Heart left ventricle (tissue), 16 donors: ENCODE results near the gene CDC123. TPM values are rescaled to one million over a fixed set of nuclear protein-coding genes. Genes with fewer than 3 reads are reported as not detected.
A peak's percentile ranks its signal among the peaks of the same experiment; 100 is the strongest.

ENCODE experiments used
- ATAC-seq, 4 donors: fragments of 200-7000 bp; cut with Tn5 transposase; one replicate each; pipeline ENCODE4 v1.9.1; 2020 to 2022; ENCODE audit warnings: moderate library complexity in 4 of 4, mild to moderate bottlenecking in 3 of 4, moderate number of reproducible peaks in 1 of 4
- DNase-seq, 5 donors: peaks; one replicate each; pipeline ENCODE4 v3.0.0-alpha.2; 2020
- H3K27ac ChIP-seq, 12 donors: fragments of 200-600 bp; sonication (generic) in 4 of 12; one replicate each; pipeline versions ENCODE4 v1.5.0 to v1.8.0; 2016 to 2022; ENCODE audit warnings: mild to moderate bottlenecking in 2 of 12
- H3K27me3 ChIP-seq, 9 donors: fragments of 200-600 bp; sonication (generic) in 2 of 9; one replicate each; pipeline versions ENCODE4 v1.5.1 to v1.8.0; 2016 to 2022; ENCODE audit warnings: mild to moderate bottlenecking in 3 of 9
- H3K36me3 ChIP-seq, 9 donors: fragments of 200-600 bp; sonication (generic) in 2 of 9; one replicate each; pipeline versions ENCODE4 v1.5.0 to v1.8.0; 2018 to 2022; ENCODE audit warnings: mild to moderate bottlenecking in 2 of 9
- H3K4me1 ChIP-seq, 12 donors: fragments of 200-600 bp; sonication (generic) in 4 of 12; one replicate each; pipeline versions ENCODE4 v1.5.0 to v1.8.0; 2016 to 2022; ENCODE audit warnings: mild to moderate bottlenecking in 3 of 12
- H3K4me3 ChIP-seq, 12 donors: fragments of 200-600 bp; sonication (generic) in 4 of 12; one replicate each; pipeline versions ENCODE4 v1.5.0 to v1.8.0; 2017 to 2022; ENCODE audit warnings: mild to moderate bottlenecking in 9 of 12, moderate library complexity in 4 of 12
- H3K9me3 ChIP-seq, 12 donors: fragments of 200-600 bp; sonication (generic) in 4 of 12; one replicate each; pipeline versions ENCODE4 v1.5.0 to v1.8.0; 2016 to 2022; ENCODE audit warnings: mild to moderate bottlenecking in 1 of 12
- CTCF ChIP-seq, 12 donors: fragments of 200-600 bp; sonication (generic) in 4 of 12; IDR thresholded peaks; one replicate each; pipeline versions ENCODE4 v1.5.0 to v1.8.0; 2018 to 2022; ENCODE audit warnings: antibody characterized with exemption in 12 of 12, mild to moderate bottlenecking in 5 of 12
- POLR2A ChIP-seq, 2 donors: fragments of 450-650 bp; IDR thresholded peaks; one replicate each; pipeline ENCODE4 v1.6.1; 2017; ENCODE audit warnings: antibody characterized with exemption in 2 of 2, mild to moderate bottlenecking in 2 of 2, moderate library complexity in 2 of 2
- WGBS, 4 donors: extraction: QIAGEN DNeasy Blood & Tissue Kit in 2 of 4; methylation state at CpG; one replicate each; pipeline versions ENCODE4 v1.1.5 to v1.1.7; 2013 to 2018; 5-methylcytosine and 5-hydroxymethylcytosine counted together
- intact Hi-C, 10 donors: fragments of 100-400 bp; cut with DNase I; formaldehyde crosslinking; loops; one replicate each; pipeline versions ENCODE4 v1.11.1 to v1.14.2; 2022
- polyA plus RNA-seq, 2 donors: library from polyadenylated mRNA; stranded (reverse); fragments of 200-250 nt; gene quantifications; one replicate each; pipeline ENCODE4 v1.2.3, GENCODE V29; 2013
- total RNA-seq, 9 donors: library from RNA; depleted of rRNA in 2 of 9; stranded (reverse); fragments of >200 nt in 2 of 9; fragmentation: NEBNext Ultra II Directional in 3 of 9; extraction: Animal tissue kit (Norgen Biotek cat#: 25700) in 3 of 9; gene quantifications; one replicate each; pipeline versions ENCODE4 v1.1.0 to v1.2.4, GENCODE V29; 2016 to 2023
- donor health status: ischemic (EF 13 %, LVEDD 7.1; RV severe dilation, severe dysfunction).
- donor health status: healthy with polysubstance abuse.
- donor health status: DM: no; HTN: yes; CAD: no.
- donor health status: DM: no; HTN: no; CAD: no.
- donor health status: ischemic (EF 25% LVEDD 6.9; RV normal size, moderate dysfunction).
- donor health status: ischemic (EF 25% LVEDD 5.7; RV mildly dilated, moderate dysfunction).
- donor health status: healthy.
- donor health status: DM: yes; HTN: yes; CAD: no.
- donor health status: ischemic (EF 35%, LVEDD 5.7; RV mildly dilated, moderate dysfunction).
- donor health status: nonischemic (EF 11% LVEDD 7.7; RV severe dilation, severe dysfunction).
- donor health status: DM: yes; HTN: yes; CAD: no.
- donor health status: PGD.
- donor health status: ischemic (EF 29% LVEDD 5.4; RV normal size, mild dysfunction).
- donor health status: nonischemic (EF 23%, LVEDD 6.1; RV moderate dilation, normal function).

Gene CDC123
- total and polyA plus RNA-seq, 11 donors: 21.9 to 66.3 (median 52.7) TPM

DNA sequence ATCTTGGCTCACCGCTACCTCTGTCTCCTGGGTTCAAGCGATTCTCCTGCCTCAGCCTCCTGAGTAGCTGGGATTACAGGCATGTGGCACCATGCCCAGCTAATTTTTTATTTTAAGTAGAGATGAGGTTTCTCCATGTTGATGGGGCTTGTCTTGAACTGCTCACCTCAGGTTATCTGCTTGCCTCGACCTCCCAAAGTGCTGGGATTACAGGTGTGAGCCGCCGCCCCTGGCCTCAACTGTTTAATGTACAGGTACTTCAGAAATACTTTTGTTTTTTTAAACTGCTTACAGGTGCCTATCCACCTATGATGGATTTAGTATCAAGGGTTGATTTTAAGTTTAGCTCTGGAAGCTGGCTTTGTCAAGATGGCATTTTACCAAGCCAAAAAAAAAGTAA lies 55.6 kb downstream of the CDC123 start:
- ATAC-seq (no peak), DNase-seq (no peak)
- intact Hi-C loops: no loop called here
- H3K9me3 ChIP-seq: no peaks in the 10 kb centered on the region
- peaks cover 0 to 50% (median 39%) of the 10 kb centered on the region in 9 donors for H3K36me3 ChIP-seq
- peak overlapping the region in 1 of 12 donors; percentile 17 for H3K27ac ChIP-seq
- 88 to 95% (median 90%) methylated on average over 5 of the region's 5 CpGs for WGBS, 4 donors
- no peaks in the 10 kb centered on the region for H3K27me3 ChIP-seq
- TF ChIP-seq CTCF (IDR thresholded peaks at IDR 0.05) (no peak), POLR2A (IDR thresholded peaks at IDR 0.05) (no peak)
- H3K4me3 ChIP-seq: no peak overlapping the region
- H3K4me1 ChIP-seq: no peaks in the 10 kb centered on the region

DNA sequence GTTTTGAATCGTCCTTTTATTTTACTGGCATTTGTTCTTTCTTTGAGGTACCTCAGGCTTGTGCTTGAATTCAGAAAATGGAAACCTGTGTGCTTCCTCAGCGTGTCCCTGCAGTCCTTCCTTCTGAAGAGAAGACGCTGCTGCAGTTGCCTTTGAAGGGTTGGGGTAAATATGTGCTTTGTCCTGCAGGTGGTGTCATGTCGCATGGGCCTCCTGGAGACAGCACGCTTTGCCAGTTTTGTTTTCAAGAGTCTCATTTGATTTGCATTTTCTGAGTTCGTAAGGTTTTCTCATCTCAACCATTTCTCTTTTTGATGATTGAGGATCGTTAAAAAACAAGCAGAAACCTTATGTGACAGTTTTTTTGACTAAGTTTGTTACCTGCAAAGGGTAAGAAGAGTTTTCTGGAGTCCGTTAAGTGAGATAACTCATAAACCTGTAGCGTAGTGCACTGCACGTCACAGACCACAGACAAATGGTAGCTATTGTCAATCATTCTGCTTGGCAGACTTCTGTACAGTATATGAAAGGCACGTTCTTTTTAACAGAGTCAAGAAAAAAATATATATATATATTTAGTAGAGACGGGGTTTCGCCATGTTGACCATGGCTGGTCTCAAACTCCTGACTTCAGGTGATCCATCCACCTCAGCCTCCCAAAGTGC lies 57.0 kb downstream of the CDC123 start:
- Histone ChIP-seq H3K36me3 (peaks cover 0 to 39% (median 29%) of the 10 kb centered on the region in 9 donors), H3K4me3 (no peak overlapping the region), H3K27ac (no peak overlapping the region), H3K4me1 (no peaks in the 10 kb centered on the region), H3K27me3 (no peaks in the 10 kb centered on the region), H3K9me3 (no peaks in the 10 kb centered on the region)
- ATAC-seq: no peak
- intact Hi-C loops: no loop called here
- TF ChIP-seq POLR2A (IDR thresholded peaks at IDR 0.05) (no peak), CTCF (IDR thresholded peaks at IDR 0.05) (peak in 1 of 12 donors; percentile 10)
- DNase-seq: no peak
- WGBS, 4 donors: 92 to 96% (median 95%) methylated on average over 13 of the region's 13 CpGs

DNA sequence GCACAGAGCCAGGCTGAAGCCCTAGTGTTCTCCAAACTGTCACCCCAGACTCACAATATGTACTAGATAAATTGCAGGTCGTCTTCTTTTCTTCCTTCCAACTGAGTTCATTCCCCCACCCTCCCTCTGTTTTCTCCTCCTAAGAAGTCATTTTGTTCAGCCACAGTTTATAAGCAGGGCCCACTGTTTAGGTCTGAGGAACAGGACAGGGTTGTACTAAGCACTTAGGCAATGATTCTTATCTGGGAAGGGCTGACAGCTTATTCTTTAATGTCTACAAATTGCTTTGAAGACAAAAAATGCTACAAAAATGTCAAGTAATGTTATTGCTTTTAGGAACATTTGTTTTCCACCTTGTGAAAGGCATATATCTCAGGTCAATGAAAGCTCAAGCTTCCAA lies 59.1 kb downstream of the CDC123 start:
- no peaks in the 10 kb centered on the region for H3K4me1 ChIP-seq
- no peak overlapping the region for H3K4me3 ChIP-seq
- no peak for ATAC-seq
- peaks cover 0 to 4% (median 0%) of the 10 kb centered on the region in 12 donors for H3K9me3 ChIP-seq
- no peak for DNase-seq
- WGBS, 4 donors: 67 to 89% (median 70%) methylated on average over 1 of the region's 1 CpG
- peaks cover 0 to 18% (median 12%) of the 10 kb centered on the region in 9 donors for H3K36me3 ChIP-seq
- no peak overlapping the region for H3K27ac ChIP-seq
- H3K27me3 ChIP-seq: no peaks in the 10 kb centered on the region
- no peak for TF ChIP-seq POLR2A (IDR thresholded peaks at IDR 0.05)
- TF ChIP-seq CTCF (IDR thresholded peaks at IDR 0.05): no peak
- intact Hi-C loops: no loop called here

DNA sequence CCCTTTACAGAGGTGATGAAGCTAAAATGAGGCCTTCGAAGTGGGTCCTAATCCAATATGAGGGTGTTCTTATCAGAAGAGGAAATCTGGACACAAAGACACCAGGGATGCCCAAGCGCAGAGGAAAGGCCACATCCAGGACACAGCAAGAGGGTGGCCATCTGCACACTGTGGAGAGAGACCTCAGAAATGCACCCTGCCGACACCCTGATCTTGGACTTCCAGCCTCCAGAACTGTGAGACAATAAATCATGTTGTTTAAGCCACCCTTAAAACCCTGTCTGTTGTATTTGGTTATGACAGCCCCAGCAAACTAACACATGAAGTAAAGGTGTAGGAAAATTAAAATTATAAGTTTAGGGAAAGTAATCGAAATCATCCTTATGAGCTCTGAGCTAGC lies 64.0 kb downstream of the CDC123 start:
- Histone ChIP-seq H3K27me3 (no peaks in the 10 kb centered on the region), H3K36me3 (no peaks in the 10 kb centered on the region), H3K9me3 (peaks cover 0 to 6% (median 0%) of the 10 kb centered on the region in 12 donors), H3K4me1 (peaks cover 0 to 20% (median 0%) of the 10 kb centered on the region in 12 donors), H3K27ac (no peak overlapping the region), H3K4me3 (no peak overlapping the region)
- DNase-seq (no peak), ATAC-seq (no peak)
- intact Hi-C loops: loop anchor here (5.0 to 10.0 kb wide), 7 partner anchors 225 to 815 kb away; no protein-coding TSS in a partner anchor
- TF ChIP-seq POLR2A (IDR thresholded peaks at IDR 0.05): no peak
- no peak for TF ChIP-seq CTCF (IDR thresholded peaks at IDR 0.05)
- 83 to 95% (median 87%) methylated on average over 4 of the region's 4 CpGs for WGBS, 4 donors
